Uterus (tissue), 2 donors: ENCODE data around the gene DCAF6.

ENCODE experiments used
- POLR2A ChIP-seq, 2 donors: fragments of 450-650 bp; IDR thresholded peaks; one replicate each; pipeline ENCODE4 v1.6.1; 2016; ENCODE audit warnings: antibody characterized with exemption in 2 of 2, mild to moderate bottlenecking in 1 of 2, moderate library complexity in 1 of 2
- TF ChIP-seq, protein P1 (sequence below), 4 experiments: fragments of 200-600 bp in 2 of 4; fragments of 450-650 bp in 2 of 4; sonication (generic) in 2 of 4; IDR thresholded peaks; one replicate each; pipeline ENCODE4 v1.5.1; 2016 to 2019; ENCODE audit warnings: antibody characterized with exemption in 4 of 4, mild to moderate bottlenecking in 2 of 4, moderate library complexity in 1 of 4

GRCh38 chr1:167916766-167917511 is 19.5 kb upstream of the DCAF6 start:
- TF ChIP-seq, protein P1, sequence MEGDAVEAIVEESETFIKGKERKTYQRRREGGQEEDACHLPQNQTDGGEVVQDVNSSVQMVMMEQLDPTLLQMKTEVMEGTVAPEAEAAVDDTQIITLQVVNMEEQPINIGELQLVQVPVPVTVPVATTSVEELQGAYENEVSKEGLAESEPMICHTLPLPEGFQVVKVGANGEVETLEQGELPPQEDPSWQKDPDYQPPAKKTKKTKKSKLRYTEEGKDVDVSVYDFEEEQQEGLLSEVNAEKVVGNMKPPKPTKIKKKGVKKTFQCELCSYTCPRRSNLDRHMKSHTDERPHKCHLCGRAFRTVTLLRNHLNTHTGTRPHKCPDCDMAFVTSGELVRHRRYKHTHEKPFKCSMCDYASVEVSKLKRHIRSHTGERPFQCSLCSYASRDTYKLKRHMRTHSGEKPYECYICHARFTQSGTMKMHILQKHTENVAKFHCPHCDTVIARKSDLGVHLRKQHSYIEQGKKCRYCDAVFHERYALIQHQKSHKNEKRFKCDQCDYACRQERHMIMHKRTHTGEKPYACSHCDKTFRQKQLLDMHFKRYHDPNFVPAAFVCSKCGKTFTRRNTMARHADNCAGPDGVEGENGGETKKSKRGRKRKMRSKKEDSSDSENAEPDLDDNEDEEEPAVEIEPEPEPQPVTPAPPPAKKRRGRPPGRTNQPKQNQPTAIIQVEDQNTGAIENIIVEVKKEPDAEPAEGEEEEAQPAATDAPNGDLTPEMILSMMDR (IDR thresholded peaks at IDR 0.05) = no peak
- TF ChIP-seq POLR2A (IDR thresholded peaks at IDR 0.05) = no peak
